ENCODE measurements around the gene CCDC88B. TPM values are rescaled to one million over a fixed set of nuclear protein-coding genes. Genes with fewer than 3 reads are reported as not detected.

CCDC88B gene
- total and polyA plus RNA-seq, 5 donors = 5.9 to 25.1 (median 12.7) TPM

- Histone ChIP-seq H3K27ac (ENCODE audit: low read length) (no peak overlapping the region), H3K27me3 (ENCODE audit: control insufficient read depth, insufficient read depth) (no peaks in the 10 kb centered on the region), H3K9me3 (ENCODE audit: control insufficient read depth, low read length) (no peaks in the 10 kb centered on the region), H3K4me1 (ENCODE audit: control insufficient read depth, insufficient read depth, low read length) (no peaks in the 10 kb centered on the region), H3K4me3 (ENCODE audit: low read length) (no peak overlapping the region)
- WGBS = 63% methylated on average over 13 of the region's 13 CpGs
- intact Hi-C loops (cut with DNase I) = no loop called here
- DNase-seq (peak in 1 of 3 donors; percentile 61), ATAC-seq (no peak)
Measured at GRCh38 chr11:64395545-64396078, 55.6 kb downstream of the CCDC88B start.

GRCh38 chr11:64396079-64396591 is 56.1 kb downstream of the CCDC88B start:
- no peaks in the 10 kb centered on the region for H3K9me3 ChIP-seq (ENCODE audit: control insufficient read depth, low read length)
- H3K27ac ChIP-seq (ENCODE audit: low read length) = no peak overlapping the region
- 13% methylated on average over 15 of the region's 15 CpGs for WGBS
- intact Hi-C loops (cut with DNase I) = no loop called here
- ATAC-seq (no peak), DNase-seq (no peak)
- H3K4me3 ChIP-seq (ENCODE audit: low read length) = no peak overlapping the region
- H3K27me3 ChIP-seq (ENCODE audit: control insufficient read depth, insufficient read depth) = no peaks in the 10 kb centered on the region
- no peaks in the 10 kb centered on the region for H3K4me1 ChIP-seq (ENCODE audit: control insufficient read depth, insufficient read depth, low read length)

GRCh38 chr11:64400102-64400501 is 60.1 kb downstream of the CCDC88B start:
- WGBS = 47% methylated on average over 6 of the region's 6 CpGs
- DNase-seq = peak in 2 of 3 donors; percentile 66 to 71

DNA sequence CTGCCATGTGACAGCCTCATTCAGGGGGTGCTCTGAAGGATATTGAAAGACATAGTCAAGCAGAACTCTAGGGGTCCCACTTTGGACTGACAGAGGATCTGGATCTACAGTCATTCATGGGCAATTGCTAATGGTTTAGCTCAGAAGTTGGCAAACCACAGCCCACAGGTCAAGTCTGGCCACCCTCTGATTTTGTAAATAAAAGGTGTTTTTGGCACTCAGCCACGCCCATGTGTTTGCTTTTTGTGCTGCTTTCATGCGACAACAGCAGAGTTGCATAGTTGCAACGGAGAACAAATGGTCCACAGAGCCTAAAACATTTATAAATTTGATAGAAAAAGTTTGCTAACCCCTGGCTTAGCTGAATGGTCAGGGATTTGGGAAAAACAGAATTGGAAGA is 60.7 kb downstream of the CCDC88B start:
- DNase-seq (no peak), ATAC-seq (no peak)
- H3K27ac ChIP-seq (ENCODE audit: low read length) = no peak overlapping the region
- intact Hi-C loops (cut with DNase I) = no loop called here
- H3K4me1 ChIP-seq (ENCODE audit: control insufficient read depth, insufficient read depth, low read length) = no peaks in the 10 kb centered on the region
- 84% methylated on average over 3 of the region's 3 CpGs for WGBS
- H3K4me3 ChIP-seq (ENCODE audit: low read length) = no peak overlapping the region
- H3K9me3 ChIP-seq (ENCODE audit: control insufficient read depth, low read length) = no peaks in the 10 kb centered on the region
- no peaks in the 10 kb centered on the region for H3K27me3 ChIP-seq (ENCODE audit: control insufficient read depth, insufficient read depth)

More at GRCh38 chr11:64400102-64400501, 60.1 kb downstream of the CCDC88B start:
- Histone ChIP-seq H3K27ac (ENCODE audit: low read length) (no peak overlapping the region), H3K27me3 (ENCODE audit: control insufficient read depth, insufficient read depth) (no peaks in the 10 kb centered on the region), H3K4me3 (ENCODE audit: low read length) (no peak overlapping the region), H3K4me1 (ENCODE audit: control insufficient read depth, insufficient read depth, low read length) (no peaks in the 10 kb centered on the region), H3K9me3 (ENCODE audit: control insufficient read depth, low read length) (no peaks in the 10 kb centered on the region)
- peak; percentile 59 to 86 for ATAC-seq
- intact Hi-C loops (cut with DNase I) = no loop called here

- DNase-seq (no peak), ATAC-seq (no peak)
- no peaks in the 10 kb centered on the region for H3K9me3 ChIP-seq (ENCODE audit: control insufficient read depth, low read length)
- H3K4me1 ChIP-seq (ENCODE audit: control insufficient read depth, insufficient read depth, low read length) = no peaks in the 10 kb centered on the region
- 86% methylated on average over 7 of the region's 7 CpGs for WGBS
- intact Hi-C loops (cut with DNase I) = no loop called here
- no peaks in the 10 kb centered on the region for H3K27me3 ChIP-seq (ENCODE audit: control insufficient read depth, insufficient read depth)
- H3K27ac ChIP-seq (ENCODE audit: low read length) = no peak overlapping the region
- no peak overlapping the region for H3K4me3 ChIP-seq (ENCODE audit: low read length)
Measured at GRCh38 chr11:64401775-64402174, 61.8 kb downstream of the CCDC88B start.

- ATAC-seq (no peak), DNase-seq (no peak)
- Histone ChIP-seq H3K27ac (ENCODE audit: low read length) (no peak overlapping the region), H3K4me3 (ENCODE audit: low read length) (no peak overlapping the region), H3K27me3 (ENCODE audit: control insufficient read depth, insufficient read depth) (no peaks in the 10 kb centered on the region), H3K9me3 (ENCODE audit: control insufficient read depth, low read length) (no peaks in the 10 kb centered on the region), H3K4me1 (ENCODE audit: control insufficient read depth, insufficient read depth, low read length) (no peaks in the 10 kb centered on the region)
- intact Hi-C loops (cut with DNase I) = no loop called here
- WGBS = 78% methylated on average over 5 of the region's 5 CpGs
Measured at GRCh38 chr11:64403106-64403505, 63.1 kb downstream of the CCDC88B start.

- no peaks in the 10 kb centered on the region for H3K9me3 ChIP-seq (ENCODE audit: control insufficient read depth, low read length)
- no peaks in the 10 kb centered on the region for H3K4me1 ChIP-seq (ENCODE audit: control insufficient read depth, insufficient read depth, low read length)
- 25% methylated on average over 10 of the region's 10 CpGs for WGBS
- H3K27me3 ChIP-seq (ENCODE audit: control insufficient read depth, insufficient read depth) = no peaks in the 10 kb centered on the region
- H3K27ac ChIP-seq (ENCODE audit: low read length) = no peak overlapping the region
- DNase-seq (peak; percentile 35 to 86 (median 81)), ATAC-seq (peak; percentile 57 to 62)
- no peak overlapping the region for H3K4me3 ChIP-seq (ENCODE audit: low read length)
- intact Hi-C loops (cut with DNase I) = no loop called here
Measured at GRCh38 chr11:64406221-64406946, 66.4 kb downstream of the CCDC88B start.

Small RNA genes lying within 50 kb of the gene (microRNA-seq; reads per million reads assigned to microRNA genes)
- gene MIR1237 (0 to 0.84 reads per million in 2 donors), gene MIR7155 (0.42 to 1.6 reads per million in 2 donors)

Other genes with a start within 250 kb of the CCDC88B start
- 10 to 100 TPM; 40.4 to 62.2 (median 52.6) TPM for gene MACROD1, start 174.1 kb upstream of the CCDC88B start, total RNA-seq
- gene MACROD1, start 174.1 kb upstream of the CCDC88B start, polyA plus RNA-seq = 63.8 TPM
- 100 to 1,000 TPM in 2 of 4 donors, 10 to 100 TPM in 2; 93.0 to 170 (median 122) TPM for gene STIP1, start 154.0 kb upstream of the CCDC88B start, total RNA-seq
- 99.7 TPM for gene STIP1, start 154.0 kb upstream of the CCDC88B start, polyA plus RNA-seq
- 10 to 100 TPM in 3 of 4 donors, 1 to 10 TPM in 1; 5.9 to 17.5 (median 12.3) TPM for gene FERMT3, start 133.5 kb upstream of the CCDC88B start, total RNA-seq
- gene FERMT3, start 133.5 kb upstream of the CCDC88B start, polyA plus RNA-seq = 5.2 TPM
- 10 to 100 TPM; 55.3 to 78.1 (median 67.4) TPM for gene TRPT1, start 114.0 kb upstream of the CCDC88B start, total RNA-seq
- gene TRPT1, start 114.0 kb upstream of the CCDC88B start, polyA plus RNA-seq = 95.4 TPM
- gene NUDT22, start 113.9 kb upstream of the CCDC88B start, total RNA-seq = 10 to 100 TPM; 71.7 to 82.1 (median 78.1) TPM
- 65.7 TPM for gene NUDT22, start 113.9 kb upstream of the CCDC88B start, polyA plus RNA-seq
- 10 to 100 TPM; 46.3 to 61.0 (median 49.5) TPM for gene DNAJC4, start 109.7 kb upstream of the CCDC88B start, total RNA-seq
- 95.7 TPM for gene DNAJC4, start 109.7 kb upstream of the CCDC88B start, polyA plus RNA-seq
- 100 to 1,000 TPM; 290 to 377 (median 344) TPM for gene VEGFB, start 105.6 kb upstream of the CCDC88B start, total RNA-seq
- gene VEGFB, start 105.6 kb upstream of the CCDC88B start, polyA plus RNA-seq = 340 TPM
- 10 to 100 TPM; 33.5 to 70.3 (median 64.4) TPM for gene FKBP2, start 99.1 kb upstream of the CCDC88B start, total RNA-seq
- 173 TPM for gene FKBP2, start 99.1 kb upstream of the CCDC88B start, polyA plus RNA-seq
- 100 to 1,000 TPM in 2 of 4 donors, 10 to 100 TPM in 2; 75.3 to 146 (median 105) TPM for gene PPP1R14B, start 93.3 kb upstream of the CCDC88B start, total RNA-seq
- 99.9 TPM for gene PPP1R14B, start 93.3 kb upstream of the CCDC88B start, polyA plus RNA-seq
- gene PLCB3, start 88.7 kb upstream of the CCDC88B start, total RNA-seq = 10 to 100 TPM; 10.9 to 14.2 (median 13.7) TPM
- gene PLCB3, start 88.7 kb upstream of the CCDC88B start, polyA plus RNA-seq = 7.9 TPM
- gene BAD, start 55.5 kb upstream of the CCDC88B start, total RNA-seq = 100 to 1,000 TPM in 3 of 4 donors, 10 to 100 TPM in 1; 87.5 to 135 (median 111) TPM
- 164 TPM for gene BAD, start 55.5 kb upstream of the CCDC88B start, polyA plus RNA-seq
- 10 to 100 TPM; 31.3 to 41.7 (median 38.5) TPM for gene GPR137, start 54.4 kb upstream of the CCDC88B start, total RNA-seq
- 35.2 TPM for gene GPR137, start 54.4 kb upstream of the CCDC88B start, polyA plus RNA-seq
- gene KCNK4, start 48.9 kb upstream of the CCDC88B start, total RNA-seq = not detected
- gene KCNK4, start 48.9 kb upstream of the CCDC88B start, polyA plus RNA-seq = 0.05 TPM
- not detected for gene CATSPERZ, start 39.8 kb upstream of the CCDC88B start, total RNA-seq
- gene CATSPERZ, start 39.8 kb upstream of the CCDC88B start, polyA plus RNA-seq = 0.14 TPM
- gene ESRRA, start 34.7 kb upstream of the CCDC88B start, total RNA-seq = 100 to 1,000 TPM; 132 to 171 (median 141) TPM
- 199 TPM for gene ESRRA, start 34.7 kb upstream of the CCDC88B start, polyA plus RNA-seq
- gene TRMT112, start 22.6 kb upstream of the CCDC88B start, total RNA-seq = 100 to 1,000 TPM in 3 of 4 donors, 10 to 100 TPM in 1; 91.7 to 103 (median 102) TPM
- 144 TPM for gene TRMT112, start 22.6 kb upstream of the CCDC88B start, polyA plus RNA-seq
- gene PRDX5, start 22.1 kb upstream of the CCDC88B start, total RNA-seq = 100 to 1,000 TPM; 258 to 356 (median 315) TPM
- gene PRDX5, start 22.1 kb upstream of the CCDC88B start, polyA plus RNA-seq = 683 TPM
- gene RPS6KA4, start 19.0 kb downstream of the CCDC88B start, total RNA-seq = 10 to 100 TPM; 17.0 to 17.6 (median 17.1) TPM
- 12.8 TPM for gene RPS6KA4, start 19.0 kb downstream of the CCDC88B start, polyA plus RNA-seq
- not detected for gene SLC22A11, start 215.7 kb downstream of the CCDC88B start, total RNA-seq
- not detected for gene SLC22A11, start 215.7 kb downstream of the CCDC88B start, polyA plus RNA-seq

Measured in right cardiac atrium (tissue), 5 donors.